ENCODE results near the gene HSF5.

- no peak for TF ChIP-seq POLR2A (IDR thresholded peaks at IDR 0.05; ENCODE audit: extremely low read depth, insufficient read length)
- TF ChIP-seq CTCF (IDR thresholded peaks at IDR 0.05; ENCODE audit: low read depth, low read length), result no peak
- no peak for TF ChIP-seq MYC (IDR thresholded peaks at IDR 0.05; ENCODE audit: low read depth, low read length)
- TF ChIP-seq MAX (IDR thresholded peaks at IDR 0.05; ENCODE audit: low read depth, low read length), result no peak
Measured at GRCh38 chr17:58531122-58531521, 42.9 kb upstream of the HSF5 start.

All from NB4 (cell line).